Measurements from ENCODE around the gene COL12A1. TPM values are rescaled to one million over a fixed set of nuclear protein-coding genes. Genes with fewer than 3 reads are reported as not detected.

COL12A1 gene
- total and polyA plus RNA-seq, 9 of the 15 experiments (the other 6 are each of a cell fraction or from before 2014, with no cell fraction given) = 0.11 TPM; not detected in 8

GRCh38 chr6:75098709-75099108 is 107.1 kb downstream of the COL12A1 start:
- Histone ChIP-seq H3K79me2 (ENCODE audit: control insufficient read depth, insufficient read depth, low read length) (no peaks in the 10 kb centered on the region), H3K9me1 (ENCODE audit: control insufficient read depth, insufficient read depth, low read length) (no peaks in the 10 kb centered on the region), H3K9me3 (replicated peaks; ENCODE audit: control insufficient read depth, insufficient read depth, low read depth, low read length) (no peaks in the 10 kb centered on the region), H3K4me3 (no peak overlapping the region), H3K27me3 (ENCODE audit: control insufficient read depth in 2 of 2, insufficient read depth in 2 of 2, low read length in 2 of 2) (no peaks in the 10 kb centered on the region), H3K36me3 (ENCODE audit: control insufficient read depth, insufficient read depth, low read length) (no peaks in the 10 kb centered on the region), H2AFZ (ENCODE audit: low read depth, low read length) (no peak overlapping the region), H3K9ac (ENCODE audit: insufficient read depth in 1 of 2, low read depth in 2 of 2, low read length in 2 of 2) (no peak overlapping the region), H3K4me1 (replicated peaks in 1 of 2; ENCODE audit: control insufficient read depth in 2 of 2, insufficient read depth in 2 of 2, low read length in 2 of 2) (no peaks in the 10 kb centered on the region), H4K20me1 (replicated peaks; ENCODE audit: control insufficient read depth, insufficient read depth, low read length) (no peaks in the 10 kb centered on the region), H3K27ac (ENCODE audit: extremely low read depth, low read depth, low read length) (no peak overlapping the region), H3K4me2 (ENCODE audit: insufficient read depth, low read length) (no peak overlapping the region)
- ChIA-PET CTCF (ENCODE audit: low intra/inter-chr PET ratio) (no interaction called here), POLR2A (no interaction called here)
- in situ Hi-C loops (cut with MboI) = no loop called here
- WGBS (ENCODE audit: insufficient coverage, low coverage, missing lambda C conversion rate) = 1% methylated on average over 5 of the region's 5 CpGs
- intact Hi-C loops (cut with micrococcal nuclease) = no loop called here
- FAIRE-seq (no peak), DNase-seq (ENCODE audit: extremely low read depth in 1 of 4, low spot score in 3 of 4) (no peak), ATAC-seq (no peak)
- no TSS peak for BruUV-seq (replicated peaks)
- TF ChIP-seq PHF21A (IDR thresholded peaks at IDR 0.05; ENCODE audit: borderline replicate concordance, low read depth) (no peak), HOMEZ (CRISPR knock-in tag; IDR thresholded peaks at IDR 0.05) (no peak), ZNF277 (CRISPR knock-in tag; IDR thresholded peaks at IDR 0.05; ENCODE audit: borderline replicate concordance) (no peak), SFPQ (IDR thresholded peaks at IDR 0.05; ENCODE audit: low read depth, low read length) (no peak), ZNF644 (tag; IDR thresholded peaks at IDR 0.05; ENCODE audit: low read depth) (no peak), CHD4 (IDR thresholded peaks at IDR 0.05; ENCODE audit: insufficient read depth, insufficient replicate concordance, low read depth, low read length, poor library complexity, severe bottlenecking) (no peak), RCOR1 (IDR thresholded peaks at IDR 0.05; ENCODE audit: borderline replicate concordance in 1 of 2, low read depth in 2 of 2, low read length in 2 of 2) (no peak)

Data from K562 (cell line).